OCI-LY3 (cell line): Measurements from ENCODE around the gene CELF4.

Experiments
- H2AFZ ChIP-seq: fragments of 200-600, 300-600 bp; shearing (Covaris generic); 2 replicates; pipeline ENCODE4 v1.6.0; 2014; ENCODE audit warnings: antibody characterized with exemption, low read depth, low read length
- H3K27ac ChIP-seq: fragments of 200-600, 300-600 bp; sonication (generic); 2 replicates; pipeline ENCODE4 v1.5.1; 2014; ENCODE audit warnings: mild to moderate bottlenecking, low read length, moderate library complexity, mixed read lengths
- H3K27me3 ChIP-seq: fragments of 200-600, 300-600 bp; sonication (generic); 2 replicates; pipeline ENCODE4 v1.6.1; 2014; ENCODE audit warnings: low read depth, low read length, mixed read lengths
- H3K36me3 ChIP-seq: fragments of 200-600, 300-600 bp; sonication (generic); replicated peaks from 2 replicates; pipeline ENCODE3; 2014; ENCODE audit warnings: low read depth, low read length, mixed read lengths
- H3K4me1 ChIP-seq: fragments of 300-600, 200-600 bp; sonication (generic); 2 replicates; pipeline ENCODE4 v1.6.1; 2014; ENCODE audit warnings: low read length, mixed read lengths
- H3K4me2 ChIP-seq: fragments of 200-600, 300-600 bp; sonication (generic); 2 replicates; pipeline ENCODE4 v1.6.1; 2014; ENCODE audit warnings: low read length, mixed read lengths
- H3K4me3 ChIP-seq: fragments of 300-600, 200-600 bp; sonication (generic); 2 replicates; pipeline ENCODE4 v1.5.1; 2014; ENCODE audit warnings: antibody characterized with exemption, mild to moderate bottlenecking, low read length, moderate library complexity
- H3K79me2 ChIP-seq: fragments of 300-600, 200-600 bp; shearing (Covaris generic); 2 replicates; pipeline ENCODE4 v1.6.1; 2014; ENCODE audit warnings: mild to moderate bottlenecking, low read length, mixed read lengths
- H3K9ac ChIP-seq: fragments of 300-600, 200-600 bp; shearing (Covaris generic); 2 replicates; pipeline ENCODE4 v1.6.0; 2014; ENCODE audit warnings: mild to moderate bottlenecking, low read length, moderate library complexity
- H3K9me3 ChIP-seq: fragments of 200-600, 300-600 bp; shearing (Covaris generic); 2 replicates; pipeline ENCODE4 v1.6.1; 2014; ENCODE audit warnings: low read length, mixed read lengths; ENCODE audit not compliant: insufficient read depth
- H4K20me1 ChIP-seq: fragments of 200-600, 300-600 bp; sonication (generic); 2 replicates; pipeline ENCODE4 v1.6.1; 2016; ENCODE audit warnings: low read length, mixed read lengths; ENCODE audit not compliant: insufficient read depth
- CTCF ChIP-seq: fragments of 200-600, 300-600 bp; sonication (generic); IDR thresholded peaks from 2 replicates; pipeline ENCODE4 v1.5.1; 2014; ENCODE audit warnings: antibody characterized with exemption, low read length, low read depth
- EZH2phosphoT487 ChIP-seq: fragments of 200-600 bp; shearing (Covaris generic); IDR thresholded peaks from 2 replicates; pipeline ENCODE4 v1.6.1; 2018; ENCODE audit warnings: antibody characterized with exemption, mixed run types, low read depth

Gene CELF4

DNA sequence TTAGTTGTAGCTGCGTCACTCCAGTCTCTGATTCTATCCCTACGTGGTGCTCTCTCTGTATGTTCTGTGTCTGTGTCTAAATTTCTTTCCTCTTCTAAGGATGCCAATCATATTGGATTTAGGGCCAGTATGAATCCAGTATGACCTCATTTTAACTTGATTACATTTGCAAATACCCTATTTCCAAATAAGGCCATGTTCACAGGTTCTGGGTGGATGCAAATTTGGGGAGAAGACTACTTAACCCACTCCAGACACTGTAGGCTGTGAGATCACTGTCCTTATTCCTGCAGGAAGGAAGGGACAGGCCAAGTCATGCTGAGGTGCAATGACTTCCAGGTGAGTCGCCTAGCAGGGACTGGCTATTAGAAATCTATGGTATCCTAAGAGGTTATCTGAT is 272.2 kb downstream of the CELF4 start:
- no peaks in the 10 kb centered on the region for H3K79me2 ChIP-seq
- H3K4me1 ChIP-seq = no peaks in the 10 kb centered on the region
- no peaks in the 10 kb centered on the region for H3K36me3 ChIP-seq
- no peak overlapping the region for H3K4me2 ChIP-seq
- H4K20me1 ChIP-seq = no peaks in the 10 kb centered on the region
- no peak overlapping the region for H3K9ac ChIP-seq
- no peak overlapping the region for H3K27ac ChIP-seq
- TF ChIP-seq EZH2phosphoT487 (no peak), CTCF (no peak)
- no peak overlapping the region for H2AFZ ChIP-seq
- no peaks in the 10 kb centered on the region for H3K9me3 ChIP-seq
- H3K27me3 ChIP-seq = 0 out of 2 replicates have a peak, but pooled peaks cover 3% of the 10 kb centered on the region
- H3K4me3 ChIP-seq = no peak overlapping the region

GRCh38 chr18:37289423-37289822 is 276.2 kb downstream of the CELF4 start:
- no peaks in the 10 kb centered on the region for H4K20me1 ChIP-seq
- no peak overlapping the region for H3K9ac ChIP-seq
- no peaks in the 10 kb centered on the region for H3K4me1 ChIP-seq
- H2AFZ ChIP-seq = no peak overlapping the region
- TF ChIP-seq EZH2phosphoT487 = no peak
- no peak for TF ChIP-seq CTCF
- H3K27ac ChIP-seq = no peak overlapping the region
- H3K27me3 ChIP-seq = 0 out of 2 replicates have a peak, but pooled peaks cover 2% of the 10 kb centered on the region
- no peak overlapping the region for H3K4me2 ChIP-seq
- no peak overlapping the region for H3K4me3 ChIP-seq
- no peaks in the 10 kb centered on the region for H3K9me3 ChIP-seq
- no peaks in the 10 kb centered on the region for H3K79me2 ChIP-seq
- H3K36me3 ChIP-seq = no peaks in the 10 kb centered on the region

DNA sequence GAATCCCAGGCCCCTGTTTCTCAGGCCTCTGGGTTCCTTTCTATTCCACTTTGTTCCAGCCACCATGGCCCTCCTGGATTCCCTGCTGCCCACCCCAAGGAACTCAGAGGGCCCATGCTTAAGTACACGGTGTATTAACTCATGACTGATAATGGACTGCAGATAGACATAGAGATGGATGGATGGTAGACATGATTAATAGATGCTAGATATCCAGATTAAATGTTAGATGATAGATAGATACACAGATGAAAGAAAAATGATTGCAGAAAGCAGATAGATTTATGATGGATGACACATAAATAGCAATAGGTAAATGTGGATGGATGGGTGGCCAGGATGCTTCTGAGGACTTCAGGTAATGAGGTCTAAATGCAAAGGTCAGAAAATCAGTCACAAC is 278.0 kb downstream of the CELF4 start:
- Histone ChIP-seq H3K4me2 (no peak overlapping the region), H4K20me1 (no peaks in the 10 kb centered on the region), H2AFZ (no peak overlapping the region), H3K36me3 (no peaks in the 10 kb centered on the region), H3K4me1 (no peaks in the 10 kb centered on the region), H3K9ac (no peak overlapping the region), H3K27ac (no peak overlapping the region), H3K9me3 (no peaks in the 10 kb centered on the region), H3K79me2 (no peaks in the 10 kb centered on the region), H3K27me3 (no peaks in the 10 kb centered on the region), H3K4me3 (no peak overlapping the region)
- no peak for TF ChIP-seq EZH2phosphoT487
- TF ChIP-seq CTCF = no peak

DNA sequence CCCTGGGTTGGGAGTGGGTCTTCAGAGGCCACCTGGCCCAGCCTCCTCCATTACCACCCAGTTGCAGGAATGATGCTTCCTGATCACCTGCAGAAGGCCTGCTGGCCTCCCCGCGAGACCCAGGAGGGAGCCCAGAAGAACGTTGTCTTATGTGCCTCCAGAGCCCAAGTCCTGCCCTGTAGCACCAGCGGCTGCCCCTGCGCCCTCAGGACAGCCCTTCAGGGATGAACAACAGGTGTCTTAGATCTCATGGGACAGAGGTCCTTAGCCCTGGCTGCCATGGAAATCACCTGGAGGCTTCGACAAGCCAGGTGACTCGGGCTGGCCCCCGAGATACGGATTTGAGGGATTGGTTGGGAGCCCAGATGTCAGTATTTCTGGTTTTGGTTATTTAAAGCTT is 278.8 kb downstream of the CELF4 start:
- no peaks in the 10 kb centered on the region for H3K9me3 ChIP-seq
- TF ChIP-seq CTCF = no peak
- no peak for TF ChIP-seq EZH2phosphoT487
- no peak overlapping the region for H2AFZ ChIP-seq
- H3K4me1 ChIP-seq = no peaks in the 10 kb centered on the region
- H3K4me2 ChIP-seq = no peak overlapping the region
- H4K20me1 ChIP-seq = no peaks in the 10 kb centered on the region
- H3K9ac ChIP-seq = no peak overlapping the region
- no peaks in the 10 kb centered on the region for H3K36me3 ChIP-seq
- no peaks in the 10 kb centered on the region for H3K27me3 ChIP-seq
- no peak overlapping the region for H3K27ac ChIP-seq
- H3K79me2 ChIP-seq = no peaks in the 10 kb centered on the region
- H3K4me3 ChIP-seq = no peak overlapping the region
